Daoy (cell line): ENCODE data around the gene RAB18. TPM values are rescaled to one million over a fixed set of nuclear protein-coding genes. Genes with fewer than 3 reads are reported as not detected.
"Not testable (repeated sequence)": the region's sequence is repeated elsewhere in the genome, so short reads cannot be mapped to it uniquely, and the experiment has no call there.

Experiments
- DNase-seq: peaks from one replicate; pipeline ENCODE4 v3.0.0-alpha.2; 2015; ENCODE audit warnings: low read depth
- total RNA-seq: library from RNA; depleted of rRNA; stranded (reverse); fragments of >200 nt; shearing (Covaris generic); gene quantifications from 2 replicates; pipeline ENCODE4 v1.2.3, GENCODE V29; 2014

RAB18 gene
- total RNA-seq, 1 experiment from 2014 or later, result 33.7 TPM

DNA sequence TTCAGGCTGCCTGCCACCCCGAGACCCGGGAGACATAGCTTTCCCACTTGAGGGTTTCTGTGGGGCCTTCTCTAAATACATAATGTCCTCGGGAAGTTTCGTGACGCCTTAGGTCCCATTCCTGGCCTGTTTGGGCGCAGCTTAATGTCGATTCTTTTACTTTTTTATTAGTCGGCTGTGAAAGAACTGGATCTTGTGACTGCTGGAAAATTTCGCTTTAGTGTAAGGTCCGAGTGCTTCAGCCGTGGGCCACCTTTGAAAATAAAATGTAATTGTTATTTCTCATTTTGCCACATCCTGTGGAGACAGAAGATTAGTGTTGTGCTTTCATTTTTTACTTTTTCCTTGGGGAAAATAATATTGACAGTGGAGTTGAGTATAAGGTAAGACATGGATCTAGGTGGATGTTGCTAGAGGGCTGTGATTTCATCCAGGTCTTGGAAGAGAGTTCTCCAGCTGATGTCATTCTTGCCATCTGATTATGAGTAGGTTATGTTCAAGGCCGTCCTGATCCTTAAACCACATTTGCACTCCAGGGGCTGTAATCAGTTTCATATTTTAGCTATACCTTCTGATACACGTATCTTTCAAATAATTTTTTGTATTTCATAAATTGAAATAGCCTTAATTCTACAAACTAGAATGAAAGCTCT, 830 bp downstream of the RAB18 start:
- peak; percentile 6 for DNase-seq

DNA sequence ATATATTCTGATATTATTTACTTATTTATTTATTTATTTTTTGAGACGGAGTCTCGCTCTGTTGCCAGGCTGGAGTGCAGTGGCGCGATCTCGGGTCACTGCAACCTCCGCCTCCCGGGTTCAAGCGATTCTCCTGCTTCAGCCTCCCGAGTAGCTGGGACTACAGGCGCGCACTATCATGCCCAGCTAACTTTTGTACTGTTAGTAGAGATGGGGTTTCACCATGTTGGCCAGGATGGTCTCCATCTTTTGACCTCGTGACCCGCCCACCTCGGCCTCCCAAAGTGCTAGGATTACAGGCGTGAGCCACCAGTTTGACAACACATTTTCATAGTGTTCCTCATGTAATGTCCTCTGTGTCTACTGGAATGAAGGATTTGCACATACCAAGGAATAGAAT, 1.4 kb downstream of the RAB18 start:
- DNase-seq, result not testable (repeated sequence)

DNA sequence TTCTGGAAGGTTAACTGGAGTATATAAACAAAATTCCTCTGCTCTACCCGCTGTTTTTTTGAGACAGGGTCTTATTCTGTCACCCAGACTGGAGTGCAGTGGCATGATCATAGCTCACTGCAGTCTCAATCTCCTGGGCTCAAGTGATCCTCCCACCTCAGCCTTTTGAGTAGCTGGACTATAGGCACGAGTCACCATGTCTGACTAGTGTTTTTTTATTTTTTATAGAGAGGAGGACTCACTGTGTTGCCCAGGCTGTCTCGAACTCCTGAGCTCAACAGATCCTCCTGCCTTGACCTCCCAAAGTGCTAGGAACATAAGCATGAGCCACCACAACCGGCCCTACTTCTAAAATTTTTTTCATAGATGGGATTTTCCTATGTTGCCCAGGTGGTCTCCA, 2.2 kb downstream of the RAB18 start:
- no peak for DNase-seq

DNA sequence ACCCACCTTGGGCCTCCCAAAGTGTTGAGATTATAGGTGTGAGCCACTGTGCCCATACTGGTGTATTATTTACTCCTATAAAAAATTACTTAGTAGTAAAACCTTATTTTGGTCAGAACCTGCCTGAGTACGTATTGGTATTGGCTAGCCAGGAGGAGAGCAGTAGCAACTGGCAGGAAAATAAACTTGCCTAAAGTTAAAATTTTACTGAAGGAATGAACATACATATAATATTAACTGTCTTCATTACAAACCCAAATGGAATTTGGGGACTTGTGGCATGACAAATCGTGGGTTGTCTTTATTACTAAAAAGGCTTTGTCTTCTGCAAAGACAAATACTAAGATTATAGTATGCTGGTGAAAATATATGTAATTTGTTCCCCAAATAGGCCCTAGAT, 8.4 kb downstream of the RAB18 start:
- no peak for DNase-seq

DNA sequence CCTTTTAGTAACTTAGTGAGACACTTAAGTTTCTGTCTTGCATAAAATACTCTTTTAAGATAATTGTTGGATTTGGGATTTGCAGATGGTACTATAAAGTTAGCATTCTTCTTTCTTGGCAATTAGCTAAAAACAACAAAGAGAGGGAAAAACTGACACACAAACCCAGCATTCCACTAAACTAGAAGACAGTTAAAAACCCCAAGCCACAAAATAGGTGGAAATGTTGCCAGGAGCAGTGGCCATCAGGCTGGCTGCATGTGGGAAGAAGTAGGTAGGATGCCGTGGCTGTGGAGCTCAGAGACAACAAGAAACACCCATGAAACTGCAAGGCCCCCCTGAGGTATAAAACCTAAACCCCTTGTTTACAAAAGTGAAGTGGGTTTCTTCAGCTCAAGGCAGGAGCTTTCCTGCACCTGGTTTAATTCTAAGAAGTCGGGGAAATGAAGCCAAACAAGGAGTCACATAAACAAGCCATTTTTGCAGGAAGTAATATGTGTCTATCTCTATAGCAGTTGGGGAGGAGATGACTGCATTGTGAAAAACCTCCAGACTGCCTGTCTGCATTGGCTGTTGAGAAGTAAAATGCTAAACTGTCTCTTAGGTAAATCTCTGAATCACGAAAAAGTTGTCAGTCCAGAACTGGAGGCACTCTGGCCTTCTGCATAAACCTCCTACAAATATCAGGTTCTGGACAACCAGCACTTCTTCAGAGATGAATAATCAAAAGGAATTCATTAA, 9.5 kb downstream of the RAB18 start:
- no peak for DNase-seq

DNA sequence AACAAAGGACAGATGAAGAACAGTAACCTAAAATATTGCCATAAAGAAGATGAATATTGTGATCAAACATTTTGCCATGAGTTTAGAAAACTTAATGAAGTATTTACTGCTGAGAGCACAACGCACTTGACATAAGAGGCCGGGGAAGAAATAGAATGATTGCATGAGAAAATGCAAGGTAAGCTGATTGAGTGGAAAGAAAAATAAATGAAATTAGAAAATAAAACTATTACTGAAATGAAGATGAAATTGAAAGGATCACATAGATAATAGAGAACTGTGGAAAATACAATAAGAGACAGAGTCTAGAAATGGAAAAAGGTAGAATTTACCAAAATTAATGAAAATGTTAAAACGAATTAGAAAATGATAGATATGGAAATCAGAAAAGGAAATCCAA, 10.1 kb downstream of the RAB18 start:
- DNase-seq, result no peak

DNA sequence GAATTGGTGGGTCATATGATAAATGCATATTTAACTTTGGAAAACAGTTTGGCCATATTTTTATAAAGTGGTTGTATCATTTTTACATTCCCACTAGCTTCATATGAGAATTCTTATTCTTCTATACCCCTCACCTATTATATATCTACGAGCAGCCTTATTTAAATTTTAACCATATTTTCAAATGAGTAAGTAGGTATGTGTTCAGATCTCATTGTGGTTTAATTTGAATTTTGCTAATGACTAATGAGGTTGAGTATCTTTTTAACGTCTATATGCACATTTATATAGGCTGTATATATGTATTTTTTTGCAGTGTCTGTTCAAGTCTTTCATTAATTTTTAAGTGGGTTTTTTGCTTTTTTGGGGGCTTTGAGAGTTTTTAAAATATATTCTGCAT, 14.2 kb downstream of the RAB18 start:
- no peak for DNase-seq

DNA sequence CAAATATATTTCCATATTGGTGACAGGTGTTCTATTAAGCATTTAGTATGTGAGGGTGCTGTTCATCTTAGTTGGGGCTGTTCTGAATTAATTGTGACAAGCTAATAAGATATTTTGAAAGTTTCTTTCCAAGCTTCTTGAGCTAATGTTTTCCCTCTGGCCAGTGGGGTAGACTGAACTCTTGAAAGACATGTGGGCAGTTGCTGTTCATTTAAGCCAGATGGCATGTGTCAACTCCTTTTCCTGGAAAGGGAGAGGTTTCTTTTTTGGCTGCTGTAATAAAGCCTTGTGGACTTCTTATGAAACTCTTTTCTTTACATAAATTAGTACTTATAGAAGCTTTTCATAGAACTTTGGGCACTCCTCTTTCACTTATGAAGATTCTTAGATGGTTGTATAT, 21.7 kb downstream of the RAB18 start:
- no peak for DNase-seq

DNA sequence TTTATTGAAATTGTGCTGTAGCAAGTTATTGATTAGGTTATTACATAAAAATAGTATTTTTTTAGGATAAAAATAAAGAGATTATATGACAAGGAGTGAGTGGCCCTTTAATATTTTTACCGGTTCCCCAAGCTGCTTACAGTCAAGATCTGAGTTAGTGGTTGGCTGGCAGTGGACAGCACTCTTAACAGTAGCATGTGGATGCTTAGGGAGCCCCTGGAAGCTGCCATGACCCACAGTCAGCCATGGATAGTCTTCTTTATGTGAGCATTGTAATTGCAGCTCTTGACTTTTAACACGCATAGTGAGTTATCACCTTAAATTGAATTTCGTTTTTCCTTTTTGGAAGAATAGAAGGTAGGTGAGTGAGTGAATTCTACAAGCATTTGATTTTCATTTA, 22.1 kb downstream of the RAB18 start:
- no peak for DNase-seq

DNA sequence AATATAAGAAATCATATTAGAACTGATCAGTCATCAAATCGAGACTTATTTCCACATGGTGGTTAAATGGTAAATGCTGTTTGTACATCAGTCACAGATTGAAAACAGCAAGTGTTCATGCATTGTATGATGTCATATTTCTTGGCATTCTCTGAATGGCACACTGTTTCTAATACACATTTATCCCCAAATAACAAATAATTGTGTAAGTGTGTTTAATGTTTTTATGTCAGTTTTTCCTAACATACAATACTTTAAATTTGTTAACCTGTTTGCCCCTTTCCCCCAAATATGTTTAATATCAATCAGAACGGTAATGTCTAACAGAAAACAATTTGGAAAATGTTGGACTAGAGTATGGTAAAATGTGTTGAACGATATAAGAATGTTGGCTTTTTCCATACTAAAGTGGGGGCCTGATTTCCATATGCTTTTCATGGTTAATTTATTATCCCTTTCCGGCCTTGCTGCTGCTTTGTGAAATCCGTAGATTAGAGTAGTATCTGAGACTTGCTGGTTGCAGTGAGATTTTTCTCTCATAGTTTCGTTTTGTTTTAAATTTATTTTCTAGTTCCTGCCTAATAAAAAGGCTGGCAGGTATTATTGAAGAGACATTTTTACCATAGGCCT, 23.7 kb downstream of the RAB18 start:
- DNase-seq, result no peak

DNA sequence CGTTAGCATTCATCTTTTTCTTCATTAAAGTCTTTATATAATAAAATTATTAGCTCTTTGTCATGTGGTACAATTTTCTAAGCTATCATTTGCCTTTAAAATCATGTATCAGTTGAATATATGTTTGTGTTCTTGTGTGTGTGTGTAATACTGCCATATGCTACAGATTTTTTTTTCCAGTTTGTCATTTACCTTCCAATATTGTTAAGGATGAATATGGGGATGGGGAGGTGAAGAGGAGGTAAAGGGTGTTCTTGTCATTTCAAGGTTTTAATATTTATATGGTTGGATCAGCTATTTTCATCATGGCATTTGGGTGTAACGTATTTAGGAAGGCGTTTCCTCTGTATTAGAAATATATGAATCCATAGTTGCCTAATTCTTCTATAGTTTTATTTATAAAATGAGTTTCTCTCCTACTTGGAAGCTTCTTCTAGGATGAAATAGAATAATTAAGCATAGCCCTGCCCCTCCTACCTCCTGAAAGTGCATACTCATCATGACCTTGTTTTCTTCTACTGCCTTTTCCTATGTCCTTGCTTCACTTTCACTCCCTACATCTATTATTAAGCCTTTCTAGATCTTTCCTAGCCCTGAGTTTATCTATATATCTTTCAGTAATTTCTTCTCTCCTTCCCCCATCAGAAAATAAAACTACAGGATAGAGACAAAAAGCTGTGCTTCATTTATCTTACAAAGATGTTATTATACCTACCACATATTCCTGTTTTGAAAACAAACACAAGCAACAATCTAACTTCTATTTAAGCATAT, 25.1 kb downstream of the RAB18 start:
- no peak for DNase-seq

DNA sequence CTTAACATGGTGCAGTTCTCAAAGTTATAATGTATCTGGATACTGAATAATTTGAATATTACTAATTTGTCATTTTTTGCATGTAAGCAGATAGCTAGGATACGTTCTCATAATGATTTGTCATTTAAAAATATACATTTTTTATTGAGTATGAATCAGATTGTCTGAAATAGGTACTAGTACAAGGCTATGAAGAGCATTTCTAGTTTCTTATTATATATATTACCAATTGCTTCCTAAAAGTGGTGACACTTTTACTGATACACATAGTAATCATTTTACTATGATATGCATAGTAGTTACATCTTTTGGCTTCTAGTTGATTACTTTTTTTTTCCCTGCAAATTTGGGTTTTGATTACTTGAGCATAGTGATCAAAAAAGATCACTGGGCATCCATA, 26.4 kb downstream of the RAB18 start:
- no peak for DNase-seq

DNA sequence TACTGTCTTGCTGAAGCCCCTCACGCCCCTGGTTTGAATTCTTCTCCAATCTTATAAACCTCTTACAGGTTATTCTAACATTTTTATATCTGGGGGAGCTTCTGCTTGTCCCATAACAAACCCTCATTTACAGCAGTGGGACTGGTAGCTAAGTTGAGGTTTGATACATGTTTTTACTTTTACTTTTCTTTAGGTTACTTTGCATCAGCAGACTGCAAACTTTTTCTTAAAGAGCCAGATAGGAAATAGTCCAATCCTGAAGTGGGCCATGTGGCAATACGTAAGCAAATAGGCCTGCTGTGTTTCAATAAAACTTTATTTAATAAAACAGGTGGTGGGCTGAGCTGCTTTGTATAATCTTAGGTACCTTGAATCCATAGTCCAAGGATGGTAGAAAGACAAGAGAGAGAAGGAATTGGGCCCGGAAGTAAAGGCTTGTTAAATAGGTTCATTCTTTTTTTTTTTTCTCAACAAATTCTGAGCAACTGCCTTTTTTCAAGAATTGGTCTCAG, 27.3 kb downstream of the RAB18 start:
- DNase-seq, result no peak

DNA sequence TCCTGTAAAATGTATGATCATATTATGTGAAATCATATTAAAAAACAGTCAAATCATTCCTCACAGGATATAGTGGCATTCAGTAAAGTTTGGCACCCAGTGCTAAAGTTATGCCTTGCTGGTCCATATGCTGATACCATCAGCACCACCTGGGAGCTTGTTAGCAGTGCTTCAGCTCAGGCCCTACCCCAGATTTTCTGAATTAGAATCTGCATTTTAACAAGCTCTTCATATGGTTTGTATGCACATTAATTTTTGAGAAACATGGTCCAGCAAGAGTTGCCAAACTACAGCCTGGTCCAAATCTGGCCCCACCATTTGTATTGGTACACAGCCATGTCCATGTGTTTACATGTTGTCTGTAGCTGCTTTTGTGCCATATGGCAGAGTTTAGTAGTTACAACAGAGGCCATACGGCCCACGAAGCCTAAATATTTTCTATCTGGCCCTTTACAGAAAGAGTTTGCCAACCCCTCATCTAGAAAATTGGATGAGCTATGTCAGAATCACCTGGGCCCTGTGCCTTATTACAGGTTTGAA, 30.1 kb downstream of the RAB18 start:
- no peak for DNase-seq

DNA sequence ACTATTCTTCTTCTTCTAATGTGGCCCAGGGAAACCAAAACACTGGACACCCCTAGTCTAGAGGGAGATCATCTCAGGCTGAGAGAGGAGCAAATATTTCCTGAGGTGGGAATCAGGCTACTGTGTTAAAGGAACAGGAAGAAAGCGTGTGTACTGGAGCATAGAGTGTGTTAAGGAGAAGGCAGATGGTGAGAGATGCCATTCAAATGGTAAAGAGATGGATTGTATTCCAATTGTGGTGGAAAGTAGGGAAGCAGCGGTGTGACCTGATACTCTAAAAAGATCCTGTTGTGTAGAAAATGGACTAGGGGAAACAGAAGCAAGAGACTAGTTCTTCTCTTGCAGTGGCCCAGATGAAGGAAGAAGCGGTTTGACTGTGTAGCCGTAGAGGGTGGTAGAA, 31.2 kb downstream of the RAB18 start:
- no peak for DNase-seq

DNA sequence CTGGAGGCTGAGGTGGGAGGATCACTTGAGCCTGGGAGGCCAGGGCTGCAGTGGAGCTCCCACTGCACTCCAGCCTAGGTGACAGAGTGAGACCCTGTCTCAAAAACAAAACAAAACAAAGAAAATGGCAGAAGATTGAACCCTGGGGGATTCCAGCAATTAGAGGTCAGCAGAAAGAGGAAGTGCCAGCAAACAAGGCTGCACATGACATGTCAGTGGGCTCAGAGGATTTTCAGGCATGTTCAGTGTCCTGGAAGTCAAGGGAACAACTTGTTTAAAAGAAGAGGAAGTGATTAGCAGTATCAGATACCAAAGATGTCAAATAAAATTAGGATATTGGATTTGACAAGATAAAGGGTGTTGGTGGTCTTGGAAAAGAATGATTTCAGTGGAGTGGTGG, 32.3 kb downstream of the RAB18 start:
- DNase-seq, result no peak

DNA sequence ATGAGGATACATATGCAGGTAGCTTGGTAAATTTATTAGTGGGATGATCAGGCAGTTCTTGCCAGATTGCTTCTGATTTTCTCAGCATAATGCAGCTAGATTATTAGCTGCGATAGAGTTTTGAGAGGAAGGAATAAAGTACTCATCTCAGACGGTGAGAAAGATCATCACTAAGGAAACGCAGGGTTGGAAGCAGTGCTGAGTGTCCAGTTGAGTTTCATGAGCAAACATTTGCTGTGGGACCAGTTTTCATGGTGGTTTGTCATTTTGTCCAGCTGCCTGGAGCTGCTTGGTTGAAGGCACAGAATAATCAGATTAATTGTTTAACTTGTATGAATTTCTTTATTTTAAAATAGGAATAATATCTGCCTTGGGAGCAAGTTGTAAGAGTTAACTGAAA, 33.1 kb downstream of the RAB18 start:
- DNase-seq, result no peak

DNA sequence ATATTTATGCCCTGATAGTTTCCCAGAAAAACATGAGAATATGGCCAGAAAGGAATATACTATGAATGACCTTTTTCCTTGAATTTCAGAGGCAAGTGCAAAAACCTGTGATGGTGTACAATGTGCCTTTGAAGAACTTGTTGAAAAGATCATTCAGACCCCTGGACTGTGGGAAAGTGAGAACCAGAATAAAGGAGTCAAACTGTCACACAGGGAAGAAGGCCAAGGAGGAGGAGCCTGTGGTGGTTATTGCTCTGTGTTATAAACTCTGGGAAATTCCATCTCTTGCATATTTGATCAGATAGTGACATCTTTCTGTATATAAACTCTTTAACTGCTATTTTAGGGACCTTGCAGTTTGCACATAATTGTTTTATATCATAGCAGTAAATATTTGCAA, 33.7 kb downstream of the RAB18 start:
- DNase-seq, result no peak

DNA sequence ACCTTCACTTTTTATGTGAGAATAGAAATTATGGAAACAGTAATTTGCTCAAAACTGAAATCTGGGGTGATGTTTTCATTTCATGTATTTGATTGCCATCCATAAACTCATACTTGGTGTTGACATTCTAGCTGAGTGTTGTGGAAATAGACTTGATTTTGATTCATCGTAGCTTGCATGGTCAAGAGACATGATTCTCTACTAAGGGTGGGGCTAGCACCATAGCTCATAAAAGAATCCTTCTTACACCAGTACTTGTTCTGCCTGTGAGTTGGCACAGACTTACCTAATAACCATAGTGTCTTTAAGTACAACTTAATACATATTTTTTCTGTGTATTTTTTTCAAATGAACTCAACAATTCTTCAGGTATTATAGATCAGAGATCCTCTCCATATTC, 36.6 kb downstream of the RAB18 start:
- DNase-seq, result no peak

DNA sequence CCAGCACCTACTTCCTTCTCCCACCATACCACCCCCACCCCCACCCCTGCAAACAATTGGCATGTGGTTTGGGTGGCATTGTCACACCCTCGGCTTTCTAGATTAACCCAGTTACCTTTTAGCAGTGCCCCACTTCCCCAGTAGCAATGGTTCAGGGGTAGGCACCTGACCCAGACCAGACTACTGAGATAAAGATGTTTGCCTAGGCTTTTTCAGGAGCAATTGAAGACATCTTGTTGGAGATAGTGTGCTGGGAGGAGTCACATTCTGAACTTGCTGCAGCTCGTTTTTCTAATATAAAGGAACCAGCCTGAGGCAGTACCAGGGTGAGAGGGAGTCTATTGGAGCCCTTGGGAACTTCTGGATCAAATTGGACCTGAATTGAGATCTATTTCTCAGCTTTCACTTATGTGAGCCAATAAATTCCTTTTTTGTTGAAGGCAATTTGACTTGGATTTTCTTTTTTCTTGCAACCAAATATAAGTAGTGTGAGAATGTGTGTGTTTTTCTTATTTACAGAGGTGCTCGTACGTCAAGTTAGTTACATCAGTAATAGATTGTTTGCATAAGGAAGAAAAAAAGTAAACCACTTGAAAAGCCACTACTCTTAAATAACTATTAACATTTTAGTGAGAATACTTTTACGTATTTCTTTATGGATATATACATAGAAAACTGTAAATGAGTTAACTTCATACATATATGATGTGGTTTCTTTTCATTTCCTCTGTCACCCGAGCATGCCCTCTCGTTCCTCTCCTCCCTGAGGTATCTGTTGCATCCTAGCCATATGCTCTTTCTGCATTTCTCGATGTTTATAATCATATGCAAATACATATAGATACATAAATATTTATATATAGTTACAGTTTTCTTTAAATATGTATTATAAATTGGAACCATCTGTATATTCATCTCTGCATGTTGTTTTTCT, 38.0 kb downstream of the RAB18 start:
- no peak for DNase-seq

DNA sequence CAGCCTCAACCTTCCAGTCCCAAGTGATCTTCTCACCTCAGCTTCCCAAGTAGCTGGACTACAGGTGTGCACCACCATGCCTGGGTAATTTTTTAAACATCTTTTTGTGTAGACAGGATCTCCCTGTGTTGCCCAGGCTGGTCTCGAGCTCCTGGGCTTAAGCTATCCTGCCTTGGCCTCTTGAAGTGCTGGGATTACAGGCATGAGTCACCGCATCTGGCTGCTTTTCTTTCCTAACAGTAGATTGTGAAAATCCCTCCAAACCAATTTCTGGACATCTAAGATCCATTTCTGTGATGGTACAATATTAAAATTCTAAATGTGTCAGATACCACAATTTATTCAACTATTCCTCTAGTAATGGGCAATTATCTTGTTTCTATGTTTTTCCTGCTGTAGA, 38.7 kb downstream of the RAB18 start:
- DNase-seq, result no peak
